Nephron (organoid): Measurements from ENCODE around the gene SHB.

Experiments
- H3K27ac Mint-ChIP-seq, 3 experiments: 2 replicates each; pipeline ENCODE4 v1.8.0; 2020; ENCODE audit warnings: mixed read lengths in 3 of 3, mild to moderate bottlenecking in 2 of 3, moderate library complexity in 1 of 3
- H3K27me3 Mint-ChIP-seq: 2 replicates; pipeline ENCODE4 v1.8.0; 2021; ENCODE audit warnings: low read depth, mild to moderate bottlenecking, moderate library complexity, mixed read lengths
- H3K36me3 Mint-ChIP-seq: 2 replicates; pipeline ENCODE4 v1.8.0; 2020; ENCODE audit warnings: low read depth, mixed read lengths
- H3K4me1 Mint-ChIP-seq: 2 replicates; pipeline ENCODE4 v1.8.0; 2020; ENCODE audit warnings: mixed read lengths
- H3K4me3 Mint-ChIP-seq, 3 experiments: 2 replicates each; pipeline ENCODE4 v1.8.0; 2020; ENCODE audit warnings: mild to moderate bottlenecking in 3 of 3, mixed read lengths in 3 of 3, moderate library complexity in 2 of 3
- H3K9me3 Mint-ChIP-seq: 2 replicates; pipeline ENCODE4 v1.8.0; 2020; ENCODE audit warnings: mixed read lengths
- TF ChIP-seq, protein P1 (sequence below), 3 experiments: fragments of 200-600 bp; sonication (generic); IDR thresholded peaks; one replicate each; pipeline ENCODE4 v1.5.0; 2021; ENCODE audit warnings: antibody characterized with exemption in 3 of 3; ENCODE audit not compliant: unreplicated experiment in 3 of 3

Gene SHB

DNA sequence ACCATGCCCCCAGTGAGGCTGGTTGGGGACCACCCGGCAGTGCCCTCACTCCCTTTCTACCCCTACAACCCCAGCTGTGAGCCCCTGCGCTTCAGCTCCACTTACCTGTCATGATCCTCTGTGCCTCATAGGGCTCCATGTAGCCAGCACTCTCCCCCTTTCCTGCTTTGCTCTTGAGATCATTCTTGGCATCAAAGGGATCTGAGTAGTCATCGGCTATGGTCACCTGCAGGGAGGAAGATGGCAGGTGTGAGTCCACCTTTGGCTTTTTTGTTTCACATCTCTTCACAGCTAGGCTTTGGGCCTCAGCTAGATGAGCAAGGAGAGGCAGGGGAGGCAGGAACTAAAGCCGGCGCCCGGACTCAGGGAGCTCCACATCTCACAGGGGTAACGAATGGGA is 53.1 kb downstream of the SHB start:
- H3K4me3 Mint-ChIP-seq: no peak overlapping the region

DNA sequence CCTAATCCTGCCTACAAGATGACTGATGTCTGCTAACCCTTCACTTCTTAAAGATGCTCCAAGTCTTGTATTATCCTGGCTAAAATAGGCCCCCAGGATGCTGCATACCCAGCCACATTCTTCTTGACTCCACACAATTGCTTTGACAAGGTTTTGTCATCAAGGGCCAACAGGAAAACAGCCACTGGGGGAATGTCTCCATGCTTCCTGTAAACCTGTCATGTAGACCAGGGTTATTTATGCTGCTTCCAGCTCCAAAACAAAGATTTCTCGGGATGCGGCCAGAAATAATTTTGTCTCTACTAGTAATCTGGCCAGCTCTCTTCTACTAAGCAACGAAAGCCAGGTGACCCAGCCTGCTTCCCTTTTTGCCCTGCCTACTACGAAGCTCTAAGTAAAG is 53.8 kb downstream of the SHB start:
- Mint-ChIP-seq H3K27me3 (no peaks in the 10 kb centered on the region), H3K27ac (peak overlapping the region; percentile 25 to 88 (median 80)), H3K4me3 (no peak overlapping the region), H3K4me1 (peaks cover 58% of the 10 kb centered on the region), H3K36me3 (peaks cover 8% of the 10 kb centered on the region), H3K9me3 (no peaks in the 10 kb centered on the region)
- TF ChIP-seq, protein P1, sequence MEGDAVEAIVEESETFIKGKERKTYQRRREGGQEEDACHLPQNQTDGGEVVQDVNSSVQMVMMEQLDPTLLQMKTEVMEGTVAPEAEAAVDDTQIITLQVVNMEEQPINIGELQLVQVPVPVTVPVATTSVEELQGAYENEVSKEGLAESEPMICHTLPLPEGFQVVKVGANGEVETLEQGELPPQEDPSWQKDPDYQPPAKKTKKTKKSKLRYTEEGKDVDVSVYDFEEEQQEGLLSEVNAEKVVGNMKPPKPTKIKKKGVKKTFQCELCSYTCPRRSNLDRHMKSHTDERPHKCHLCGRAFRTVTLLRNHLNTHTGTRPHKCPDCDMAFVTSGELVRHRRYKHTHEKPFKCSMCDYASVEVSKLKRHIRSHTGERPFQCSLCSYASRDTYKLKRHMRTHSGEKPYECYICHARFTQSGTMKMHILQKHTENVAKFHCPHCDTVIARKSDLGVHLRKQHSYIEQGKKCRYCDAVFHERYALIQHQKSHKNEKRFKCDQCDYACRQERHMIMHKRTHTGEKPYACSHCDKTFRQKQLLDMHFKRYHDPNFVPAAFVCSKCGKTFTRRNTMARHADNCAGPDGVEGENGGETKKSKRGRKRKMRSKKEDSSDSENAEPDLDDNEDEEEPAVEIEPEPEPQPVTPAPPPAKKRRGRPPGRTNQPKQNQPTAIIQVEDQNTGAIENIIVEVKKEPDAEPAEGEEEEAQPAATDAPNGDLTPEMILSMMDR (IDR thresholded peaks at IDR 0.05; ENCODE audit: unreplicated experiment in 3 of 3): no peak

More for the DNA sequence above, 53.1 kb downstream of the SHB start:
- peaks cover 8% of the 10 kb centered on the region for H3K36me3 Mint-ChIP-seq
- no peaks in the 10 kb centered on the region for H3K27me3 Mint-ChIP-seq
- H3K9me3 Mint-ChIP-seq: no peaks in the 10 kb centered on the region
- TF ChIP-seq, protein P1 (IDR thresholded peaks at IDR 0.05; ENCODE audit: unreplicated experiment in 3 of 3): no peak
- peak overlapping the region; percentile 80 to 88 (median 80) for H3K27ac Mint-ChIP-seq
- H3K4me1 Mint-ChIP-seq: peaks cover 64% of the 10 kb centered on the region

GRCh38 chr9:38012767-38013450 is 56.1 kb downstream of the SHB start:
- Mint-ChIP-seq H3K36me3 (peaks cover 8% of the 10 kb centered on the region), H3K27ac (no peak overlapping the region), H3K4me3 (no peak overlapping the region), H3K4me1 (peaks cover 54% of the 10 kb centered on the region), H3K9me3 (no peaks in the 10 kb centered on the region), H3K27me3 (no peaks in the 10 kb centered on the region)
- TF ChIP-seq, protein P1 (IDR thresholded peaks at IDR 0.05; ENCODE audit: unreplicated experiment in 3 of 3): no peak

DNA sequence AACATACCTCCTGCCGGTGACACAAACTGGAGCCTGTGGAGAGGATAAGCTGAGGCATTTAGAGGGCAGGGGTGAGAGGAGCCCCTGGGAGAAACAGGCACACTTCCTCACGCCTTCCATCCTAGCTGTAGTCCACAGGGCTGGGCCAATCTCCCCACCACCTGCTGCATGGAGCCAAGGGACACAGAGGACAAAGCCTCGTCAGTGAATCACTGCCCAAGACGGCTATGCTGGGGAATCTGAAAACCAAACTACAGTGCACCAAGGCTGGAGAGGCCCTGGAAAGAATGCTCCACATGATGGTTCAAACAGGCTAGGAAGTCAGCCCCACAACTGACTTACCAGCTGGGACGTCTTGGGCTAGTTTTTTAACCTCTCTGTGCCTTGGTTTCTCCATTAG is 57.0 kb downstream of the SHB start:
- TF ChIP-seq, protein P1 (IDR thresholded peaks at IDR 0.05; ENCODE audit: unreplicated experiment in 3 of 3): no peak
- peaks cover 8% of the 10 kb centered on the region for H3K36me3 Mint-ChIP-seq
- H3K27me3 Mint-ChIP-seq: no peaks in the 10 kb centered on the region
- no peak overlapping the region for H3K27ac Mint-ChIP-seq
- no peak overlapping the region for H3K4me3 Mint-ChIP-seq
- H3K9me3 Mint-ChIP-seq: no peaks in the 10 kb centered on the region
- H3K4me1 Mint-ChIP-seq: peaks cover 53% of the 10 kb centered on the region

DNA sequence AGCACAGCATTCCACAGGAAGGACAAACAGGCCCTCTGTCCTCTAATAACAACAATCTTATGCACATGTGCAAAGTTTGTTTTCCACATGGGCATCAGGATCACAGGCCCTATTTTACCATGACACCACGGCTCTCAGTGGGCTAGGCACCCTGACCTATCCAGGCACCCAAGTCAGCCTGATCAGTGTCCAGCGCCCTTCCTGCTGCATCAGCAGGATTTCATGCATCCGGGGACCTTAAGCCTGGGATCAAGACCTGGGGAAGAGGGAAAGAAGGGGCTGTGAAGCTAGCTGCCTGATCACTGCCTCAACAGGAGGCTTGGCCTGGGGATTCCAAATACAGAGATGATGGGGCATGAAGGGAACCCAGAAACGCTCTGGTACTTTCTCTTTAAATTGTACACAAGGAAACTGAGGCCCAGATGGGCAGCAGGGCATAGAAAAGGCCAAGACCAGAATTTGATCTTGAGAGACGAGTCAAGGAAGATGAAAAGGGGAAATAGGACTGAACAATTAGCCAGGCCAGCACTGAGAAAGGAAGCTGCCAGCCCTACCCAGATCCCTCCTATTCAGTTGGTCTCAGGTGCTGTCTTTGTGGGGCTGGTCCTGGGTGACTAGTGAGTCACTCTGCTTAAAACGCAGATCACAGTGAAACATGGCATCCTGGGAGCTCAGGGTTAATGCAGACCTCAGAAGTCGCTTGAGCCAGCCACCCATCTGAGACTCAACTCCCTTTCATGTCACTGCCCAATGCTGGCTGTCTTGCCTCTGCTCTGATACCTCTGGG is 57.9 kb downstream of the SHB start:
- Mint-ChIP-seq H3K27ac (no peak overlapping the region), H3K9me3 (no peaks in the 10 kb centered on the region), H3K36me3 (peaks cover 8% of the 10 kb centered on the region), H3K4me1 (peaks cover 52% of the 10 kb centered on the region), H3K4me3 (no peak overlapping the region), H3K27me3 (no peaks in the 10 kb centered on the region)
- TF ChIP-seq, protein P1 (IDR thresholded peaks at IDR 0.05; ENCODE audit: unreplicated experiment in 3 of 3): no peak
